Measurements from ENCODE around the gene NTSR1. TPM values are rescaled to one million over a fixed set of nuclear protein-coding genes. Genes with fewer than 3 reads are reported as not detected.

Gene NTSR1
- total RNA-seq, 1 experiment from 2014 or later, result 7.8 TPM

DNA sequence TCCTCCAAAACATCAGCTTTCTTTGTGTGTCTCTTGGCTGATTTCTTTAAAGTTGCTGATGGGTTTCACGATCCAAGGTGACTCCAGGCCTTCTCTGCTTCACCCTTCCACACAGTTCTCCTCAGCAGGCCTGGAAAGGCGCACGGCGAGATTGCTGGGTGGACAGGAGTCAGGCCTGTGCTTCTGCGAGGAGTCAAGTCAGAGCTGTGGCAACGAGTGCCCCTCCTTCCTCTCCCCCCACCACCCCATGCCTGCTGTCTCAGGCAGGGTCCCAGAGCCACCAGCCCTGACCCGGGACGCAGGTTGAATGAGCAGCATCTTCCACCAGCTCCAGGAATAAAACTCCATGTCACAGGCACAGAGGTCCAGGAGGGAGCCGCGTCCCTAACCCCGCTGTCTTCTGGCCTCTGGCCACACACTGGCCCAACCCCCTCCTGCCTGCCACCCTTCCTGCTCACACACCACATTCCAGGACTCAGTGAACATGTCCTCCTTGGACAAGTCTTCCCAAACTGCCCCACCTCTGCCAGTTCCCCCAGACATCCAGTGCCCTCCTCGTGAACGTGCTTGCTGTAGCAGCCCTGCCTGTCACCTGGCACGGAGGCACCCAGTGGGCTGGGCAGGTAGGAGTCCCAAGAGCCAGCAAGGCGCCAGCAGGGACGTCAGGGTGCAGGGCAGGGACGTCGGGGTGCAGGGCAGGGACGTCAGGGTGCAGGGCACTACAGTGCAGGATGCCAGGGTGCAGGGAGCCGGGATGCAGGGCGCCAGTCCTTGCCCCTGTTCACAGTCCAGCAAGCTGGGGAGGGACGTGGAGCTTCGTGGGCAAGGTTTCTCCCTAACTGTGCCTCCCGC, 7.2 kb upstream of the NTSR1 start:
- H3F3A ChIP-seq (ENCODE audit: low read length, unreplicated experiment), result peaks cover 6% of the 10 kb centered on the region
- BruUV-seq (replicated peaks), result no TSS peak
- no peak for DNase-seq
- H3K27ac ChIP-seq (ENCODE audit: low read length), result no peak overlapping the region
- H3K9ac ChIP-seq (ENCODE audit: low read length), result no peak overlapping the region
- no peaks in the 10 kb centered on the region for H4K20me1 ChIP-seq (ENCODE audit: low read length)
- H3K4me3 ChIP-seq (ENCODE audit: low read length), result no peak overlapping the region
- H3K79me2 ChIP-seq (ENCODE audit: low read length), result no peaks in the 10 kb centered on the region
- no peaks in the 10 kb centered on the region for H3K9me2 ChIP-seq (replicated peaks; ENCODE audit: low read length)
- POLR2A ChIA-PET (ENCODE audit: unreplicated experiment), result no interaction called here
- no peaks in the 10 kb centered on the region for H3K27me3 ChIP-seq (ENCODE audit: low read length)
- intact Hi-C loops (cut with micrococcal nuclease), result no loop called here
- no peaks in the 10 kb centered on the region for H3K9me3 ChIP-seq (ENCODE audit: low read length)
- no peak overlapping the region for H3K4me2 ChIP-seq (ENCODE audit: low read length)
- ATAC-seq, result no peak
- H2AFZ ChIP-seq (ENCODE audit: low read length), result no peak overlapping the region
- TF ChIP-seq, protein P1, sequence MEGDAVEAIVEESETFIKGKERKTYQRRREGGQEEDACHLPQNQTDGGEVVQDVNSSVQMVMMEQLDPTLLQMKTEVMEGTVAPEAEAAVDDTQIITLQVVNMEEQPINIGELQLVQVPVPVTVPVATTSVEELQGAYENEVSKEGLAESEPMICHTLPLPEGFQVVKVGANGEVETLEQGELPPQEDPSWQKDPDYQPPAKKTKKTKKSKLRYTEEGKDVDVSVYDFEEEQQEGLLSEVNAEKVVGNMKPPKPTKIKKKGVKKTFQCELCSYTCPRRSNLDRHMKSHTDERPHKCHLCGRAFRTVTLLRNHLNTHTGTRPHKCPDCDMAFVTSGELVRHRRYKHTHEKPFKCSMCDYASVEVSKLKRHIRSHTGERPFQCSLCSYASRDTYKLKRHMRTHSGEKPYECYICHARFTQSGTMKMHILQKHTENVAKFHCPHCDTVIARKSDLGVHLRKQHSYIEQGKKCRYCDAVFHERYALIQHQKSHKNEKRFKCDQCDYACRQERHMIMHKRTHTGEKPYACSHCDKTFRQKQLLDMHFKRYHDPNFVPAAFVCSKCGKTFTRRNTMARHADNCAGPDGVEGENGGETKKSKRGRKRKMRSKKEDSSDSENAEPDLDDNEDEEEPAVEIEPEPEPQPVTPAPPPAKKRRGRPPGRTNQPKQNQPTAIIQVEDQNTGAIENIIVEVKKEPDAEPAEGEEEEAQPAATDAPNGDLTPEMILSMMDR (conservative IDR thresholded peaks at IDR 0.05; ENCODE audit: low read depth, low read length), result no peak
- no peak for TF ChIP-seq EZH2phosphoT487 (IDR thresholded peaks at IDR 0.05; ENCODE audit: borderline replicate concordance, low read length)
- TF ChIP-seq EZH2 (IDR thresholded peaks at IDR 0.05; ENCODE audit: low read length, unreplicated experiment), result no peak
- no peaks in the 10 kb centered on the region for H3K36me3 ChIP-seq (ENCODE audit: low read depth, low read length)
- CTCF ChIA-PET, result no interaction called here
- H3K4me1 ChIP-seq (ENCODE audit: insufficient read depth, low read length), result peaks cover 35% of the 10 kb centered on the region

DNA sequence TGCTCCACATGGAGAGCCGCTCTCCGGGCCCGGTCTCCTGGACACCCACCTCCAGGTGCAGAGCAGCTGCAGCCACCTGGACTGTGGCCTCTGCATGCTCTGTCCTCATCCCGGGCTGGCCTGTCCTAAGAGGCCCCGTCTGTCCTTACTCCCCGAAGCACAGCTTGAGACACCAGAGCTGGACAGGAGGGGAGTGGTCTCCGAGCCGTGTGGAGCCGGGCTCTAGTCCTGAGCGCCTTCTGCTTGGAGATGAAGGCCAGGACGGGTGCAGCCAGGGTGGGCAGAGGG, 6.7 kb upstream of the NTSR1 start:
- ChIA-PET POLR2A (ENCODE audit: unreplicated experiment) (no interaction called here), CTCF (no interaction called here)
- H3K36me3 ChIP-seq (ENCODE audit: low read depth, low read length), result no peaks in the 10 kb centered on the region
- H3K9me2 ChIP-seq (replicated peaks; ENCODE audit: low read length), result no peaks in the 10 kb centered on the region
- DNase-seq, result no peak
- no TSS peak for BruUV-seq (replicated peaks)
- no peak overlapping the region for H3K27ac ChIP-seq (ENCODE audit: low read length)
- no peak overlapping the region for H3K9ac ChIP-seq (ENCODE audit: low read length)
- TF ChIP-seq, protein P1 (conservative IDR thresholded peaks at IDR 0.05; ENCODE audit: low read depth, low read length), result no peak
- TF ChIP-seq EZH2phosphoT487 (IDR thresholded peaks at IDR 0.05; ENCODE audit: borderline replicate concordance, low read length) (no peak), EZH2 (IDR thresholded peaks at IDR 0.05; ENCODE audit: low read length, unreplicated experiment) (no peak)
- intact Hi-C loops (cut with micrococcal nuclease), result no loop called here
- H3K9me3 ChIP-seq (ENCODE audit: low read length), result no peaks in the 10 kb centered on the region
- no peaks in the 10 kb centered on the region for H4K20me1 ChIP-seq (ENCODE audit: low read length)
- H2AFZ ChIP-seq (ENCODE audit: low read length), result no peak overlapping the region
- no peaks in the 10 kb centered on the region for H3K79me2 ChIP-seq (ENCODE audit: low read length)
- no peaks in the 10 kb centered on the region for H3K27me3 ChIP-seq (ENCODE audit: low read length)
- H3F3A ChIP-seq (ENCODE audit: low read length, unreplicated experiment), result peaks cover 6% of the 10 kb centered on the region
- H3K4me1 ChIP-seq (ENCODE audit: insufficient read depth, low read length), result peaks cover 35% of the 10 kb centered on the region
- ATAC-seq, result no peak
- no peak overlapping the region for H3K4me2 ChIP-seq (ENCODE audit: low read length)
- no peak overlapping the region for H3K4me3 ChIP-seq (ENCODE audit: low read length)
